ENCODE results near the gene LRP1B.
"Not testable (repeated sequence)": the region's sequence is repeated elsewhere in the genome, so short reads cannot be mapped to it uniquely, and the experiment has no call there.

The LRP1B gene

GRCh38 chr2:140472676-140473075 lies 1658.1 kb downstream of the LRP1B start:
- DNase-seq: no peak

GRCh38 chr2:140465301-140465700 lies 1665.5 kb downstream of the LRP1B start:
- DNase-seq: no peak

GRCh38 chr2:140462990-140463389 lies 1667.8 kb downstream of the LRP1B start:
- DNase-seq: no peak

- no peak for DNase-seq
Measured at GRCh38 chr2:140457483-140457882, 1673.3 kb downstream of the LRP1B start.

GRCh38 chr2:140455315-140455714 lies 1675.5 kb downstream of the LRP1B start:
- no peak for DNase-seq

GRCh38 chr2:140454717-140455116 lies 1676.1 kb downstream of the LRP1B start:
- DNase-seq: no peak

GRCh38 chr2:140451324-140451723 lies 1679.5 kb downstream of the LRP1B start:
- DNase-seq: no peak

- no peak for DNase-seq
Measured at GRCh38 chr2:140442319-140442718, 1688.5 kb downstream of the LRP1B start.

GRCh38 chr2:140440815-140441214 lies 1690.0 kb downstream of the LRP1B start:
- DNase-seq: no peak

- DNase-seq: no peak
Measured at GRCh38 chr2:140436936-140437335, 1693.9 kb downstream of the LRP1B start.

- DNase-seq: not testable (repeated sequence)
Measured at GRCh38 chr2:140427033-140427432, 1703.8 kb downstream of the LRP1B start.

GRCh38 chr2:140424471-140424870 lies 1706.3 kb downstream of the LRP1B start:
- DNase-seq: no peak

- no peak for DNase-seq
Measured at GRCh38 chr2:140422759-140423158, 1708.1 kb downstream of the LRP1B start.

- no peak for DNase-seq
Measured at GRCh38 chr2:140417504-140417903, 1713.3 kb downstream of the LRP1B start.

- DNase-seq: no peak
Measured at GRCh38 chr2:140416577-140416976, 1714.2 kb downstream of the LRP1B start.

- not testable (repeated sequence) for DNase-seq
Measured at GRCh38 chr2:140415035-140415434, 1715.8 kb downstream of the LRP1B start.

- no peak for DNase-seq
Measured at GRCh38 chr2:140410695-140411094, 1720.1 kb downstream of the LRP1B start.

- no peak for DNase-seq
Measured at GRCh38 chr2:140401056-140401455, 1729.8 kb downstream of the LRP1B start.

- DNase-seq: no peak
Measured at GRCh38 chr2:140392824-140393223, 1738.0 kb downstream of the LRP1B start.

- DNase-seq: no peak
Measured at GRCh38 chr2:140384946-140385345, 1745.9 kb downstream of the LRP1B start.

GRCh38 chr2:140383781-140384180 lies 1747.0 kb downstream of the LRP1B start:
- no peak for DNase-seq

- DNase-seq: no peak
Measured at GRCh38 chr2:140376686-140377085, 1754.1 kb downstream of the LRP1B start.

GRCh38 chr2:140363131-140363530 lies 1767.7 kb downstream of the LRP1B start:
- DNase-seq: no peak

GRCh38 chr2:140362361-140362760 lies 1768.5 kb downstream of the LRP1B start:
- no peak for DNase-seq

- no peak for DNase-seq
Measured at GRCh38 chr2:140359056-140359771, 1771.6 kb downstream of the LRP1B start.

All from stimulated activated CD4-positive, alpha-beta T cell treated with anti-CD3 and anti-CD28 coated beads, Interleukin-15, amount 100 ng/mL, for 24 hours (primary cell).